ENCODE results near the gene TRAK2. TPM values are rescaled to one million over a fixed set of nuclear protein-coding genes. Genes with fewer than 3 reads are reported as not detected.
A peak's percentile ranks its signal among the peaks of the same experiment; 100 is the strongest.
"Not testable (repeated sequence)": the region's sequence is repeated elsewhere in the genome, so short reads cannot be mapped to it uniquely, and the experiment has no call there.

The TRAK2 gene
- total RNA-seq, 1 experiment from 2014 or later: 9.4 TPM

DNA sequence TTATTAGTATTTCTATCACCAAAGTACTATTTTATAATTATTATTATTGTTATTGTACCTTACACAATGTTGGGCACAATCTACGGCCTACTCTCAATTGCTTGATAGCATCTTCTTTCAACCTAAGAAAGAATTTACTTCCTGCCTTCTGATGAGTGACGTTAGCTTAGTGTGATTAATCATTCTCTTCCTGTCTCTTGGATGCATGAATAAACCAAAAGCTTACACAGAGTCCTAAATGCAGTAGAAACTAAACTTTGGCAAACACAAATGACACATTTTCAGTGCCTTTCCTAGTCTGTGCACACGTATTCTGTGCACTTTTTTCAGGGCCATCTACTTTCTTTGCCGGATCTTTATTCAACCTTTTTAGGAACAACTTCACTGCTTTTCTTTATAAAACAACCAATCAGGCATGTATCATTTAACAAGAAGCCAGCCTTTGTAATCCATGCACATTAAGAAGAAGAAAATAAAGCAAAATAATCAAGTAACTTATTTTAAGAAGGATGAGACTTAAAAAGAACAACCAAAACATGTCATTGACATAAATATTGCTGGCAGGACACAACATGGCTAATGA lies 19.1 kb downstream of the TRAK2 start:
- BruUV-seq (replicated peaks): no TSS peak
- H3K9ac ChIP-seq (ENCODE audit: low read length): peak overlapping the region; percentile 28
- H3K4me1 ChIP-seq (ENCODE audit: insufficient read depth, low read length): peaks cover 17% of the 10 kb centered on the region
- peak; percentile 74 for DNase-seq
- H2AFZ ChIP-seq (ENCODE audit: low read length): peak overlapping the region; percentile 5
- peak overlapping the region; percentile 78 for H3K27ac ChIP-seq (ENCODE audit: low read length)
- no peaks in the 10 kb centered on the region for H3F3A ChIP-seq (ENCODE audit: low read length, unreplicated experiment)
- no peaks in the 10 kb centered on the region for H4K20me1 ChIP-seq (ENCODE audit: low read length)
- intact Hi-C loops (cut with micrococcal nuclease): no loop called here
- no peaks in the 10 kb centered on the region for H3K27me3 ChIP-seq (ENCODE audit: low read length)
- no peaks in the 10 kb centered on the region for H3K9me2 ChIP-seq (replicated peaks; ENCODE audit: low read length)
- POLR2A ChIA-PET (ENCODE audit: unreplicated experiment): interaction anchor here (0.5 to 0.6 kb wide), 2 partner anchors 19 to 666 kb away, joined by 4 to 14 read pairs; partner anchors contain the start of genes STRADB and TRAK2
- H3K9me3 ChIP-seq (ENCODE audit: low read length): no peaks in the 10 kb centered on the region
- peaks cover 17% of the 10 kb centered on the region for H3K79me2 ChIP-seq (ENCODE audit: low read length)
- H3K4me3 ChIP-seq (ENCODE audit: low read length): 0 out of 2 replicates have a peak overlapping the region, but pooled peaks have one; percentile 2
- peak overlapping the region; percentile 45 for H3K4me2 ChIP-seq (ENCODE audit: low read length)
- CTCF ChIA-PET: no interaction called here
- peak; percentile 99 for ATAC-seq
- H3K36me3 ChIP-seq (ENCODE audit: low read depth, low read length): peaks cover 3% of the 10 kb centered on the region
- TF ChIP-seq, protein P1, sequence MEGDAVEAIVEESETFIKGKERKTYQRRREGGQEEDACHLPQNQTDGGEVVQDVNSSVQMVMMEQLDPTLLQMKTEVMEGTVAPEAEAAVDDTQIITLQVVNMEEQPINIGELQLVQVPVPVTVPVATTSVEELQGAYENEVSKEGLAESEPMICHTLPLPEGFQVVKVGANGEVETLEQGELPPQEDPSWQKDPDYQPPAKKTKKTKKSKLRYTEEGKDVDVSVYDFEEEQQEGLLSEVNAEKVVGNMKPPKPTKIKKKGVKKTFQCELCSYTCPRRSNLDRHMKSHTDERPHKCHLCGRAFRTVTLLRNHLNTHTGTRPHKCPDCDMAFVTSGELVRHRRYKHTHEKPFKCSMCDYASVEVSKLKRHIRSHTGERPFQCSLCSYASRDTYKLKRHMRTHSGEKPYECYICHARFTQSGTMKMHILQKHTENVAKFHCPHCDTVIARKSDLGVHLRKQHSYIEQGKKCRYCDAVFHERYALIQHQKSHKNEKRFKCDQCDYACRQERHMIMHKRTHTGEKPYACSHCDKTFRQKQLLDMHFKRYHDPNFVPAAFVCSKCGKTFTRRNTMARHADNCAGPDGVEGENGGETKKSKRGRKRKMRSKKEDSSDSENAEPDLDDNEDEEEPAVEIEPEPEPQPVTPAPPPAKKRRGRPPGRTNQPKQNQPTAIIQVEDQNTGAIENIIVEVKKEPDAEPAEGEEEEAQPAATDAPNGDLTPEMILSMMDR (conservative IDR thresholded peaks at IDR 0.05; ENCODE audit: low read depth, low read length): no peak
- no peak for TF ChIP-seq EZH2 (IDR thresholded peaks at IDR 0.05; ENCODE audit: low read length, unreplicated experiment)
- no peak for TF ChIP-seq EZH2phosphoT487 (IDR thresholded peaks at IDR 0.05; ENCODE audit: borderline replicate concordance, low read length)

- H3K79me2 ChIP-seq (ENCODE audit: low read length): peaks cover 17% of the 10 kb centered on the region
- H3K27ac ChIP-seq (ENCODE audit: low read length): no peak overlapping the region
- no peak for TF ChIP-seq EZH2 (IDR thresholded peaks at IDR 0.05; ENCODE audit: low read length, unreplicated experiment)
- TF ChIP-seq, protein P1 (conservative IDR thresholded peaks at IDR 0.05; ENCODE audit: low read depth, low read length): no peak
- TF ChIP-seq EZH2phosphoT487 (IDR thresholded peaks at IDR 0.05; ENCODE audit: borderline replicate concordance, low read length): no peak
These were observed 20.4 kb downstream of the TRAK2 start for GRCh38 chr2:201430839-201431238.

GRCh38 chr2:201430322-201430721 lies 20.9 kb downstream of the TRAK2 start:
- ATAC-seq: not testable (repeated sequence)
- peaks cover 17% of the 10 kb centered on the region for H3K79me2 ChIP-seq (ENCODE audit: low read length)

More at GRCh38 chr2:201430839-201431238, 20.4 kb downstream of the TRAK2 start:
- Histone ChIP-seq H3K36me3 (ENCODE audit: low read depth, low read length) (peaks cover 3% of the 10 kb centered on the region), H3K9ac (ENCODE audit: low read length) (no peak overlapping the region), H3F3A (ENCODE audit: low read length, unreplicated experiment) (no peaks in the 10 kb centered on the region), H4K20me1 (ENCODE audit: low read length) (no peaks in the 10 kb centered on the region), H3K9me3 (ENCODE audit: low read length) (no peaks in the 10 kb centered on the region), H2AFZ (ENCODE audit: low read length) (no peak overlapping the region), H3K4me1 (ENCODE audit: insufficient read depth, low read length) (peaks cover 17% of the 10 kb centered on the region), H3K27me3 (ENCODE audit: low read length) (no peaks in the 10 kb centered on the region), H3K4me3 (ENCODE audit: low read length) (no peak overlapping the region), H3K4me2 (ENCODE audit: low read length) (no peak overlapping the region), H3K9me2 (replicated peaks; ENCODE audit: low read length) (no peaks in the 10 kb centered on the region)
- ChIA-PET POLR2A (ENCODE audit: unreplicated experiment) (no interaction called here), CTCF (no interaction called here)
- no peak for ATAC-seq
- DNase-seq: no peak
- intact Hi-C loops (cut with micrococcal nuclease): no loop called here
- no TSS peak for BruUV-seq (replicated peaks)

DNA sequence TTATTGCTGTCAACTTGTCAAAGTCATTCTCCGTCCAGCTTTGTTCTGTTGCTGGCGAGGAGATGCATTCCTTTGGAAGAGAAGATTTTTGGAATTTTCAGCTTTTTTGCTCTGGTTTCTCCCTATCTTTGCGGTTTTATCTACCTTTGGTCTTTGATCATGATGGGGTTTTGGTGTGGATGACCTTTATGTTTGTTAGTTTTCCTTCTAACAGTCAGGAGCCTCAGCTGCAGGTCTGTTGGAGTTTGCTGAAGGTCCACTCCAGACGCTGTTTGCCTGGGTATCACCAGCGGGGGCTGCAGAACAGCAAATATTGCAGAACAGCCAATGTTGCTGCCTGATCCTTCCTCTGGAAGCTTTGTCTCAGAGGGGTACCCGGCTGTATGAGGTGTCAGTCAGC lies 21.4 kb downstream of the TRAK2 start:
- POLR2A ChIA-PET (ENCODE audit: unreplicated experiment); H2AFZ ChIP-seq (ENCODE audit: low read length): not testable (repeated sequence)

More at GRCh38 chr2:201430322-201430721, 20.9 kb downstream of the TRAK2 start:
- POLR2A ChIA-PET (ENCODE audit: unreplicated experiment); H3F3A ChIP-seq (ENCODE audit: low read length, unreplicated experiment); BruUV-seq (replicated peaks); H3K9me3 ChIP-seq (ENCODE audit: low read length); H3K4me2 ChIP-seq (ENCODE audit: low read length); DNase-seq; CTCF ChIA-PET; H3K36me3 ChIP-seq (ENCODE audit: low read depth, low read length); intact Hi-C loops (cut with micrococcal nuclease); H3K9me2 ChIP-seq (replicated peaks; ENCODE audit: low read length); H4K20me1 ChIP-seq (ENCODE audit: low read length); H2AFZ ChIP-seq (ENCODE audit: low read length); H3K27me3 ChIP-seq (ENCODE audit: low read length); H3K9ac ChIP-seq (ENCODE audit: low read length); H3K4me3 ChIP-seq (ENCODE audit: low read length); H3K27ac ChIP-seq (ENCODE audit: low read length): not testable (repeated sequence)
- H3K4me1 ChIP-seq (ENCODE audit: insufficient read depth, low read length): peaks cover 17% of the 10 kb centered on the region

DNA sequence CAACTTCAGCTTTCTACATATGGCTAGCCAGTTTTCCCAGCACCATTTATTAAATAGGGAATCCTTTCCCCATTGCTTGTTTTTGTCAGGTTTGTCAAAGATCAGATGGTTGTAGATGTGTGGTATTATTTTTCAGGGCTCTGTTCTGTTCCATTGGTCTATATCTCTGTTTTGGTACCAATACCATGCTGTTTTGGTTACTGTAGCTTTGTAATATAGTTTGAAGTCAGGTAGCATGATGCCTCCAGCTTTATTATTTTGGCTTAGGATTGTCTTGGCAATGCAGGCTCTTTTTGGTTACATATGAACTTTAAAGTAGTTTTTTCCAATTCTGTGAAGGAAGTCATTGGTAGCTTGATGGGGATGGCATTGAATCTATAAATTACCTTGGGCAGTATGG lies 22.9 kb downstream of the TRAK2 start:
- CTCF ChIA-PET; H4K20me1 ChIP-seq (ENCODE audit: low read length); DNase-seq; H3K27me3 ChIP-seq (ENCODE audit: low read length); POLR2A ChIA-PET (ENCODE audit: unreplicated experiment); H3K27ac ChIP-seq (ENCODE audit: low read length); intact Hi-C loops (cut with micrococcal nuclease); H3K4me2 ChIP-seq (ENCODE audit: low read length); H3K9me3 ChIP-seq (ENCODE audit: low read length); H3K4me3 ChIP-seq (ENCODE audit: low read length); H2AFZ ChIP-seq (ENCODE audit: low read length); BruUV-seq (replicated peaks); H3F3A ChIP-seq (ENCODE audit: low read length, unreplicated experiment); H3K9me2 ChIP-seq (replicated peaks; ENCODE audit: low read length); H3K36me3 ChIP-seq (ENCODE audit: low read depth, low read length); H3K9ac ChIP-seq (ENCODE audit: low read length); ATAC-seq: not testable (repeated sequence)
- H3K79me2 ChIP-seq (ENCODE audit: low read length): peaks cover 16% of the 10 kb centered on the region
- peaks cover 17% of the 10 kb centered on the region for H3K4me1 ChIP-seq (ENCODE audit: insufficient read depth, low read length)

More for the DNA sequence above, 21.4 kb downstream of the TRAK2 start:
- H3K9me2 ChIP-seq (replicated peaks; ENCODE audit: low read length); H3K4me3 ChIP-seq (ENCODE audit: low read length); intact Hi-C loops (cut with micrococcal nuclease); H4K20me1 ChIP-seq (ENCODE audit: low read length); CTCF ChIA-PET; H3K9me3 ChIP-seq (ENCODE audit: low read length); DNase-seq; H3K4me2 ChIP-seq (ENCODE audit: low read length); H3K27ac ChIP-seq (ENCODE audit: low read length); ATAC-seq; H3K9ac ChIP-seq (ENCODE audit: low read length); H3K36me3 ChIP-seq (ENCODE audit: low read depth, low read length); H3F3A ChIP-seq (ENCODE audit: low read length, unreplicated experiment); BruUV-seq (replicated peaks); H3K27me3 ChIP-seq (ENCODE audit: low read length): not testable (repeated sequence)
- peaks cover 17% of the 10 kb centered on the region for H3K79me2 ChIP-seq (ENCODE audit: low read length)
- H3K4me1 ChIP-seq (ENCODE audit: insufficient read depth, low read length): peaks cover 17% of the 10 kb centered on the region
